K562 (cell line): ENCODE data around the gene CHCHD6. TPM values are rescaled to one million over a fixed set of nuclear protein-coding genes. Genes with fewer than 3 reads are reported as not detected.

ENCODE experiments used
- CCNT2 ChIP-seq: IDR thresholded peaks from 2 replicates; pipeline ENCODE4 v1.6.1; 2011; ENCODE audit warnings: borderline replicate concordance, low read depth, mild to moderate bottlenecking, moderate library complexity, mixed read lengths, low read length; ENCODE audit not compliant: insufficient read length; ENCODE audit errors: extremely low read depth
- COPS2 ChIP-seq: fragments of 450-650 bp; conservative IDR thresholded peaks from 2 replicates; pipeline ENCODE4 v1.6.1; 2016; ENCODE audit warnings: mild to moderate bottlenecking, moderate library complexity
- EZH2 ChIP-seq: IDR thresholded peaks from 2 replicates; pipeline ENCODE4 v1.6.1; 2012; ENCODE audit warnings: low read depth, mild to moderate bottlenecking, inconsistent platforms, low read length, borderline replicate concordance
- GABPB1 ChIP-seq: sonication (generic); formaldehyde crosslinking; IDR thresholded peaks from 2 replicates; pipeline ENCODE4 v1.8.0; 2022; ENCODE audit warnings: mild to moderate bottlenecking, missing genetic modification reagents
- NCOA1 ChIP-seq: fragments of 450-650 bp; IDR thresholded peaks from 2 replicates; pipeline ENCODE4 v1.6.1; 2016; ENCODE audit warnings: low read depth
- POLR2AphosphoS2 ChIP-seq: IDR thresholded peaks from 2 replicates; pipeline ENCODE4 v1.6.1; 2012; ENCODE audit warnings: low read length, improper control_type of control experiment
- POLR2G ChIP-seq: fragments of 200-400 bp; formaldehyde crosslinking; IDR thresholded peaks from 2 replicates; pipeline ENCODE4 v1.6.1; 2017; ENCODE audit warnings: low read depth, mild to moderate bottlenecking, antibody characterized with exemption, low read length, moderate library complexity
- TEAD1 ChIP-seq, 2 experiments: fragments of 450-650 bp in 1 of 2; sonication (generic) in 1 of 2; formaldehyde crosslinking; IDR thresholded peaks; 2 replicates each; pipeline versions ENCODE4 v1.4.0 to v1.8.0; 2020 to 2022; ENCODE audit warnings: mild to moderate bottlenecking in 2 of 2, missing genetic modification reagents in 1 of 2
- XRCC4 ChIP-seq: IDR thresholded peaks from one replicate; pipeline ENCODE4 v1.6.1; 2011; ENCODE audit not compliant: insufficient read depth, insufficient read length; ENCODE audit errors: extremely low read depth
- ZKSCAN1 ChIP-seq: fragments of 150-350 bp; IDR thresholded peaks from 2 replicates; pipeline ENCODE4 v1.6.1; 2016; ENCODE audit warnings: low read depth, low read length
- ZNF263 ChIP-seq: sonication (generic); formaldehyde crosslinking; IDR thresholded peaks from 2 replicates; pipeline ENCODE4 v1.8.0; 2022; ENCODE audit warnings: mild to moderate bottlenecking, missing genetic modification reagents, borderline replicate concordance
- polyA plus RNA-seq, 8 experiments: library from polyadenylated mRNA; depleted of rRNA in 4 of 8; stranded (reverse) in 5 of 8; unstranded in 3 of 8; fragments of >200 nt; fragmentation: Nextera tagmentation in 2 of 8; fragmentation: Illumina TruSeq in 1 of 8; extraction: Ambion mirVana in 2 of 8; extraction: Trizol in 1 of 8; gene quantifications; 2 replicates each; pipeline versions ENCODE4 v1.2.1 to v1.2.3, GENCODE V29; 2011 to 2014; ENCODE audit warnings: inconsistent platforms in 1 of 8, missing spikeins in 1 of 8
- total RNA-seq, 7 experiments: library from RNA; depleted of rRNA in 6 of 7; stranded (reverse); fragments of >200 nt in 6 of 7; fragmentation: Illumina TruSeq in 2 of 7; extraction: Trizol in 2 of 7; gene quantifications; 2 replicates each; pipeline versions ENCODE4 v1.2.1 to v1.2.3, GENCODE V29; 2011 to 2021; ENCODE audit warnings: low replicate concordance in 1 of 7
- TF ChIP-seq, protein P1 (sequence below), 2 experiments: fragments of 450-650 bp in 1 of 2; sonication (generic) in 1 of 2; formaldehyde crosslinking; conservative IDR thresholded peaks; 2 replicates each; pipeline versions ENCODE4 v1.4.0 to v1.8.1; 2020 to 2022; ENCODE audit warnings: mild to moderate bottlenecking in 1 of 2, missing genetic modification reagents in 1 of 2
- TF ChIP-seq, protein P2 (sequence below): fragments of 200-600 bp; sonication (generic); IDR thresholded peaks from one replicate; pipeline ENCODE4 v1.6.1; 2012; ENCODE audit warnings: mild to moderate bottlenecking, low read depth, low read length, inconsistent platforms

The CHCHD6 gene
- total and polyA plus RNA-seq, 9 of the 15 experiments (the other 6 are each of a cell fraction or from before 2014, with no cell fraction given), result 4.6 to 18.6 (median 10.9) TPM

DNA sequence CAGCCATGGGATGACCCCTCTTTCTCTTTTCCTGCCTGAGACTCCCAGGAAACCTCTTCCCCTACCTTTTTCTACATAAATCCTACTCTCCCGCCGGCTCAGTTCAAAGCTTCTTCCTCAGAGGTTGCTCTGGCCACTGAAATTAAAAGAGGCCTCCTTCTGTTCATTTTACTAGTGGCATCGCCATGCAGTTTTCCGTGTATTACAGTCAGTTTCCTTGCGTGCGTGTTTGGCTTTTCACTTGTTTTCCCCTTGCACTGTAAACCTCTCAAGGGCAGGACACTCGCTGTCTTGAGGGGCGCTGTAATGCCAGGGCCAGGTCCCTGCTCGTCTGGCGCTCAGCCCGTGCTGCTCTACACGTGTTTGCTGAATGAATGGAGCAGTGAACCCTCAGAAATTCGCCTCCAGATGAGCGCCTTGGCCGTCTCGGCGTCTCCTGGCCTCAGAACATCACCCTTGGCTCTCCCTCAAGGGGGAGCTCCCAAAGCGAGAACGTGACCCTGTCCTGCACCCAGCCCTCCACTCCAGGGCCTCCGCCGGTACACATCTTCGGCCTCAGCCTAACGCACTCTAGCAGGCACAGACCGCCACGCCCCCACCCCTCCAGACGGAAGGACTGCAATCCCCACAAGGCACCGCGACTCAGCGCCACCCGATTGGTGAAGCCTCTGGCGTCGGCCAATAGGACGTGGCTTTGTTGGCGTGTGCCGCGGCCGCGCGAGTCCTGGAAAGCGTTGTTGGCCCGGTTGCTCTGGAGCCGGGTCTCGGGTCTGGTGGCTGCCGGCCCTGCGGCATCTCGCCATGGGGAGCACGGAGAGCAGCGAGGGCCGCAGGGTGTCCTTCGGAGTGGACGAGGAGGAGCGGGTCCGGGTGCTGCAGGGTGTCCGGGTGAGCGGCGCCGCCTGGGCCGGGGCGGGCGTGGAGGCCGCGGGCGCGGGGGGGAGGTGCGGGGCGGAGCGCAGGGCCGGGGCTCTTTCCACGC lies at the start of gene CHCHD6 (continued):
- TF ChIP-seq TEAD1 (CRISPR knock-in tag; IDR thresholded peaks at IDR 0.05) (no peak), NCOA1 (no peak), GABPB1 (CRISPR knock-in tag) (peak; percentile 71), ZKSCAN1 (no peak), EZH2 (no peak), POLR2G (peak; percentile 61), POLR2AphosphoS2 (no peak), COPS2 (no peak), XRCC4 (no peak), ZNF263 (peak; percentile 96), CCNT2 (peak; percentile 16)
- TF ChIP-seq, protein P1, sequence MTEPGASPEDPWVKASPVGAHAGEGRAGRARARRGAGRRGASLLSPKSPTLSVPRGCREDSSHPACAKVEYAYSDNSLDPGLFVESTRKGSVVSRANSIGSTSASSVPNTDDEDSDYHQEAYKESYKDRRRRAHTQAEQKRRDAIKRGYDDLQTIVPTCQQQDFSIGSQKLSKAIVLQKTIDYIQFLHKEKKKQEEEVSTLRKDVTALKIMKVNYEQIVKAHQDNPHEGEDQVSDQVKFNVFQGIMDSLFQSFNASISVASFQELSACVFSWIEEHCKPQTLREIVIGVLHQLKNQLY (CRISPR knock-in tag; conservative IDR thresholded peaks at IDR 0.05), result no peak
- TF ChIP-seq, protein P2, sequence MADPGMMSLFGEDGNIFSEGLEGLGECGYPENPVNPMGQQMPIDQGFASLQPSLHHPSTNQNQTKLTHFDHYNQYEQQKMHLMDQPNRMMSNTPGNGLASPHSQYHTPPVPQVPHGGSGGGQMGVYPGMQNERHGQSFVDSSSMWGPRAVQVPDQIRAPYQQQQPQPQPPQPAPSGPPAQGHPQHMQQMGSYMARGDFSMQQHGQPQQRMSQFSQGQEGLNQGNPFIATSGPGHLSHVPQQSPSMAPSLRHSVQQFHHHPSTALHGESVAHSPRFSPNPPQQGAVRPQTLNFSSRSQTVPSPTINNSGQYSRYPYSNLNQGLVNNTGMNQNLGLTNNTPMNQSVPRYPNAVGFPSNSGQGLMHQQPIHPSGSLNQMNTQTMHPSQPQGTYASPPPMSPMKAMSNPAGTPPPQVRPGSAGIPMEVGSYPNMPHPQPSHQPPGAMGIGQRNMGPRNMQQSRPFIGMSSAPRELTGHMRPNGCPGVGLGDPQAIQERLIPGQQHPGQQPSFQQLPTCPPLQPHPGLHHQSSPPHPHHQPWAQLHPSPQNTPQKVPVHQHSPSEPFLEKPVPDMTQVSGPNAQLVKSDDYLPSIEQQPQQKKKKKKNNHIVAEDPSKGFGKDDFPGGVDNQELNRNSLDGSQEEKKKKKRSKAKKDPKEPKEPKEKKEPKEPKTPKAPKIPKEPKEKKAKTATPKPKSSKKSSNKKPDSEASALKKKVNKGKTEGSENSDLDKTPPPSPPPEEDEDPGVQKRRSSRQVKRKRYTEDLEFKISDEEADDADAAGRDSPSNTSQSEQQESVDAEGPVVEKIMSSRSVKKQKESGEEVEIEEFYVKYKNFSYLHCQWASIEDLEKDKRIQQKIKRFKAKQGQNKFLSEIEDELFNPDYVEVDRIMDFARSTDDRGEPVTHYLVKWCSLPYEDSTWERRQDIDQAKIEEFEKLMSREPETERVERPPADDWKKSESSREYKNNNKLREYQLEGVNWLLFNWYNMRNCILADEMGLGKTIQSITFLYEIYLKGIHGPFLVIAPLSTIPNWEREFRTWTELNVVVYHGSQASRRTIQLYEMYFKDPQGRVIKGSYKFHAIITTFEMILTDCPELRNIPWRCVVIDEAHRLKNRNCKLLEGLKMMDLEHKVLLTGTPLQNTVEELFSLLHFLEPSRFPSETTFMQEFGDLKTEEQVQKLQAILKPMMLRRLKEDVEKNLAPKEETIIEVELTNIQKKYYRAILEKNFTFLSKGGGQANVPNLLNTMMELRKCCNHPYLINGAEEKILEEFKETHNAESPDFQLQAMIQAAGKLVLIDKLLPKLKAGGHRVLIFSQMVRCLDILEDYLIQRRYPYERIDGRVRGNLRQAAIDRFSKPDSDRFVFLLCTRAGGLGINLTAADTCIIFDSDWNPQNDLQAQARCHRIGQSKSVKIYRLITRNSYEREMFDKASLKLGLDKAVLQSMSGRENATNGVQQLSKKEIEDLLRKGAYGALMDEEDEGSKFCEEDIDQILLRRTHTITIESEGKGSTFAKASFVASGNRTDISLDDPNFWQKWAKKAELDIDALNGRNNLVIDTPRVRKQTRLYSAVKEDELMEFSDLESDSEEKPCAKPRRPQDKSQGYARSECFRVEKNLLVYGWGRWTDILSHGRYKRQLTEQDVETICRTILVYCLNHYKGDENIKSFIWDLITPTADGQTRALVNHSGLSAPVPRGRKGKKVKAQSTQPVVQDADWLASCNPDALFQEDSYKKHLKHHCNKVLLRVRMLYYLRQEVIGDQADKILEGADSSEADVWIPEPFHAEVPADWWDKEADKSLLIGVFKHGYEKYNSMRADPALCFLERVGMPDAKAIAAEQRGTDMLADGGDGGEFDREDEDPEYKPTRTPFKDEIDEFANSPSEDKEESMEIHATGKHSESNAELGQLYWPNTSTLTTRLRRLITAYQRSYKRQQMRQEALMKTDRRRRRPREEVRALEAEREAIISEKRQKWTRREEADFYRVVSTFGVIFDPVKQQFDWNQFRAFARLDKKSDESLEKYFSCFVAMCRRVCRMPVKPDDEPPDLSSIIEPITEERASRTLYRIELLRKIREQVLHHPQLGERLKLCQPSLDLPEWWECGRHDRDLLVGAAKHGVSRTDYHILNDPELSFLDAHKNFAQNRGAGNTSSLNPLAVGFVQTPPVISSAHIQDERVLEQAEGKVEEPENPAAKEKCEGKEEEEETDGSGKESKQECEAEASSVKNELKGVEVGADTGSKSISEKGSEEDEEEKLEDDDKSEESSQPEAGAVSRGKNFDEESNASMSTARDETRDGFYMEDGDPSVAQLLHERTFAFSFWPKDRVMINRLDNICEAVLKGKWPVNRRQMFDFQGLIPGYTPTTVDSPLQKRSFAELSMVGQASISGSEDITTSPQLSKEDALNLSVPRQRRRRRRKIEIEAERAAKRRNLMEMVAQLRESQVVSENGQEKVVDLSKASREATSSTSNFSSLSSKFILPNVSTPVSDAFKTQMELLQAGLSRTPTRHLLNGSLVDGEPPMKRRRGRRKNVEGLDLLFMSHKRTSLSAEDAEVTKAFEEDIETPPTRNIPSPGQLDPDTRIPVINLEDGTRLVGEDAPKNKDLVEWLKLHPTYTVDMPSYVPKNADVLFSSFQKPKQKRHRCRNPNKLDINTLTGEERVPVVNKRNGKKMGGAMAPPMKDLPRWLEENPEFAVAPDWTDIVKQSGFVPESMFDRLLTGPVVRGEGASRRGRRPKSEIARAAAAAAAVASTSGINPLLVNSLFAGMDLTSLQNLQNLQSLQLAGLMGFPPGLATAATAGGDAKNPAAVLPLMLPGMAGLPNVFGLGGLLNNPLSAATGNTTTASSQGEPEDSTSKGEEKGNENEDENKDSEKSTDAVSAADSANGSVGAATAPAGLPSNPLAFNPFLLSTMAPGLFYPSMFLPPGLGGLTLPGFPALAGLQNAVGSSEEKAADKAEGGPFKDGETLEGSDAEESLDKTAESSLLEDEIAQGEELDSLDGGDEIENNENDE, result no peak
